GM10248 (cell line): Measurements from ENCODE around the gene TBL3.

ENCODE experiments used
- CTCF ChIA-PET: fragments of 300-600 bp; sonication (Branson Sonifier 250); formaldehyde crosslinking; extraction: SDS; loops from one replicate; lab custom pipeline; 2021; ENCODE audit warnings: antibody characterized with exemption; lab: Yijun Ruan, JAX
- POLR2A ChIA-PET: fragments of 350-650 bp; sonication (Branson Sonifier 250); formaldehyde crosslinking; extraction: SDS; loops from one replicate; lab custom pipeline; 2020; ENCODE audit warnings: antibody characterized with exemption; lab: Yijun Ruan, JAX
- DNase-seq: peaks from one replicate; pipeline ENCODE4 v3.0.0; 2012; ENCODE audit errors: extremely low spot score
- CTCF ChIP-seq: IDR thresholded peaks from 2 replicates; pipeline ENCODE4 v1.5.1; 2012; ENCODE audit warnings: mild to moderate bottlenecking, low read depth; ENCODE audit errors: extremely low read depth, missing control alignments, control extremely low read depth

Gene TBL3

GRCh38 chr16:2025251-2025650, 53.4 kb downstream of the TBL3 start:
- no peak for TF ChIP-seq CTCF
- CTCF ChIA-PET = interaction anchor here (1.0 to 7.1 kb wide), 6 partner anchors 12 to 128 kb away, joined by 3 to 78 read pairs (median 19); partner anchors contain the start of genes PKD1, RAB26 and TRAF7
- no peak for DNase-seq
- POLR2A ChIA-PET = interaction anchor here (1.9 kb wide), 1 partner anchor 130 kb away, joined by 8 read pairs; the partner anchor contains the start of gene TRAF7

- no peak for TF ChIP-seq CTCF
- no peak for DNase-seq
- POLR2A ChIA-PET = interaction anchor here (1.9 kb wide), 1 partner anchor 129 kb away, joined by 8 read pairs; the partner anchor contains the start of gene TRAF7
- CTCF ChIA-PET = interaction anchor here (1.0 to 7.1 kb wide), 2 partner anchors 20 to 127 kb away, joined by 3 to 78 read pairs; partner anchors contain the start of gene TRAF7
Measured at GRCh38 chr16:2025878-2026460, 54.1 kb downstream of the TBL3 start.

- POLR2A ChIA-PET = interaction anchor here (0.7 to 1.9 kb wide), 2 partner anchors 65 to 129 kb away, joined by 4 to 8 read pairs; partner anchors contain the start of gene TRAF7
- no peak for TF ChIP-seq CTCF
Measured at GRCh38 chr16:2026461-2027023, 54.7 kb downstream of the TBL3 start, which contains the start of gene NHERF2. NHERF2 (plus strand) TSS chr16:2026902; CDS start chr16:2027006, 104 bp downstream.

GRCh38 chr16:2027024-2028010, 55.5 kb downstream of the TBL3 start:
- CTCF ChIA-PET = interaction anchor here (1.1 to 2.0 kb wide), 5 partner anchors 11 to 113 kb away, joined by 3 to 8 read pairs (median 5); partner anchors contain the start of genes NTHL1 and TSC2
- no peak for TF ChIP-seq CTCF
- POLR2A ChIA-PET = interaction anchor here (0.7 to 1.2 kb wide), 2 partner anchors 65 to 128 kb away, joined by 4 read pairs; partner anchors contain the start of gene TRAF7
- DNase-seq = no peak

More at GRCh38 chr16:2026461-2027023, 54.7 kb downstream of the TBL3 start, which contains the start of gene NHERF2:
- CTCF ChIA-PET = interaction anchor here (1.2 kb wide), 1 partner anchor 21 kb away, joined by 3 read pairs; the partner anchor contains the start of genes NTHL1 and TSC2
- DNase-seq = no peak

GRCh38 chr16:2028146-2028545, 56.3 kb downstream of the TBL3 start:
- ChIA-PET CTCF (interaction anchor here (1.1 to 2.0 kb wide), 4 partner anchors 12 to 112 kb away, joined by 3 to 8 read pairs (median 6); no protein-coding TSS in a partner anchor), POLR2A (interaction anchor here (1.2 kb wide), 1 partner anchor 127 kb away, joined by 4 read pairs; the partner anchor contains the start of gene TRAF7)
- DNase-seq = no peak
- no peak for TF ChIP-seq CTCF
